Measurements from ENCODE around the gene DPY30.
"Not testable (repeated sequence)": the region's sequence is repeated elsewhere in the genome, so short reads cannot be mapped to it uniquely, and the experiment has no call there.

Gene DPY30
- total RNA-seq: 13.0 to 24.1 reads per million in 2 donors

GRCh38 chr2:32039447-32040219 lies at the start of gene DPY30:
Gene DPY30, minus strand, starts transcription at chr2:32039805. Its CDS starts 349 bp downstream, at chr2:32039456.
- DNase-seq: peak; percentile 85

GRCh38 chr2:32074134-32074506 lies 34.5 kb upstream of the DPY30 start:
- no peak for DNase-seq

- DNase-seq: no peak
Measured at GRCh38 chr2:32067549-32067948, 27.9 kb upstream of the DPY30 start.

GRCh38 chr2:32064713-32065112 lies 25.1 kb upstream of the DPY30 start:
- no peak for DNase-seq

DNA sequence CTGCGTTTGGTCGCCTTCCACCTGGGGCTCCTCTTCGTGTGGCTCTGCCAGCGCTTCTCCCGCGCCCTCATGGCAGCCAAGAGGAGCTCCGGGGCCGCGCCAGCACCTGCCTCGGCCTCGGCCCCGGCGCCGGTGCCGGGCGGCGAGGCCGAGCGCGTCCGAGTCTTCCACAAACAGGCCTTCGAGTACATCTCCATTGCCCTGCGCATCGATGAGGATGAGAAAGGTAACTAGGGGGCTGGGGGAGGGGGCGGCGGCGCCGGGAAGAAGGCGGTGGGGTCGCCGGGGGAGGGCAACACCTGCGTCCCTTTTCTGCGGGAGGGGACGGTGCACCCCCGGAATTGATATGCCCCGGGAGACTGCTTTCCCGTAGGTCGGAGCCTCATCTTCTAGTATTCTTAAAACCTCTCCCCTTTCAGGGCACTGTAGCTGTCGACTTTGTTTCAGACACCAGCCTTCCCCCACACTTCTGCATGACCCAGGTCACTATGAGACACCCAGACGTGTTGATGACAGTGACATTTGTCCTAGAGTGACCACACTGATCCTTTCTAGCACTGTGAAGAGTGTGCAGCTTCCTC lies 24.5 kb upstream of the DPY30 start:
- DNase-seq: no peak

DNA sequence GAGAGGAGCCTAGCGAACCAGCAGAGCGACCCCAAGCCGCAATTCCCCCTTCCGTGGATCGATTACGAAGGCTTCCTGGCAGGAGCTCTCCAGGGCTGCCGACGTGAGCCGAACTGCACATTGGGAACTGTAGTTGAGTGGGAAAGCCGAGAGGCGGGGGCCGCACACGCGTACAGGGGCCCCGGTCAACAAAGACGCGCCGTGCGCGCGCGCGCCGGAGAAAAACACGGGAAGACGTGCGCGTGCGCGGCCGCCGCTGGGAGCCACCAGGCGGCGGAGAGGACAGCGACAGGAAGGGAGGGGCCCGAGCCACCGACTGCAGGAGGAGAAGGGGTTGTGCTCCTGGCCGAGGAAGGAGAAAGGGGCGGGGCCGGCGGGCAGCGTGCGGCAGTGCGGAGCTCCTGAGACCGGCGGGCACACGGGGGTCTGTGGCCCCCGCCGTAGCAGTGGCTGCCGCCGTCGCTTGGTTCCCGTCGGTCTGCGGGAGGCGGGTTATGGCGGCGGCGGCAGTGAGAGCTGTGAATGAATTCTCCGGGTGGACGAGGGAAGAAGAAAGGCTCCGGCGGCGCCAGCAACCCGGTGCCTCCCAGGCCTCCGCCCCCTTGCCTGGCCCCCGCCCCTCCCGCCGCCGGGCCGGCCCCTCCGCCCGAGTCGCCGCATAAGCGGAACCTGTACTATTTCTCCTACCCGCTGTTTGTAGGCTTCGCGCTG lies 23.9 kb upstream of the DPY30 start, which contains the start of gene SPAST:
Gene SPAST, plus strand, starts transcription at position 247 of the 711 bp plus-strand sequence. Its CDS starts 276 bp downstream, at position 523.
- peak; percentile 95 for DNase-seq

GRCh38 chr2:32061973-32062861 lies 22.6 kb upstream of the DPY30 start:
- no peak for DNase-seq

DNA sequence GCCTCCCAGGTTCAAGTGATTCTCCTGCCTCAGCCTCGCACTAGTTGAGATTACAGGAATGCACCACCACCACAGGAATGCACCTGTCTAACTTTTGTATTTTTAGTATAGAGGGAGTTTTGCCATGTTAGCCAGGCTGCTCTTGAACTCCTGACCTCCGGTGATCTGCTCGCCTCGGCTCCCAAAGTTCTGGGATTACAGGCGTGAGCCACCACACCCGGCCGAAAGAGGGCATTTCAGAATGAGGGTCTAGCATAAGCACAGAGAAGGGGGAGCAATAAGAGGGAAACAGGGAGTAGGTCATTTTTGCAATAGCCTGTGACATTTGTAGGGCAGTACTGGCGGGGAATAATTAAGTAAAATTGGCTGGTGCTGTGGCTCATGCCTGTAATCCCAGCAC lies 21.8 kb upstream of the DPY30 start:
- no peak for DNase-seq

GRCh38 chr2:32060266-32060665 lies 20.7 kb upstream of the DPY30 start:
- no peak for DNase-seq

GRCh38 chr2:32058130-32058529 lies 18.5 kb upstream of the DPY30 start:
- no peak for DNase-seq

GRCh38 chr2:32054583-32054982 lies 15.0 kb upstream of the DPY30 start:
- not testable (repeated sequence) for DNase-seq

GRCh38 chr2:32051836-32052439 lies 12.3 kb upstream of the DPY30 start:
- no peak for DNase-seq

GRCh38 chr2:32043561-32043960 lies 4.0 kb upstream of the DPY30 start:
- no peak for DNase-seq

GRCh38 chr2:32034198-32034887 lies 5.3 kb downstream of the DPY30 start:
- DNase-seq: not testable (repeated sequence)

GRCh38 chr2:32018789-32019482 lies 20.7 kb downstream of the DPY30 start:
- not testable (repeated sequence) for DNase-seq

- DNase-seq: no peak
Measured at GRCh38 chr2:32012872-32013271, 26.7 kb downstream of the DPY30 start.

GRCh38 chr2:32011485-32011960 lies 28.1 kb downstream of the DPY30 start:
- no peak for DNase-seq

DNA sequence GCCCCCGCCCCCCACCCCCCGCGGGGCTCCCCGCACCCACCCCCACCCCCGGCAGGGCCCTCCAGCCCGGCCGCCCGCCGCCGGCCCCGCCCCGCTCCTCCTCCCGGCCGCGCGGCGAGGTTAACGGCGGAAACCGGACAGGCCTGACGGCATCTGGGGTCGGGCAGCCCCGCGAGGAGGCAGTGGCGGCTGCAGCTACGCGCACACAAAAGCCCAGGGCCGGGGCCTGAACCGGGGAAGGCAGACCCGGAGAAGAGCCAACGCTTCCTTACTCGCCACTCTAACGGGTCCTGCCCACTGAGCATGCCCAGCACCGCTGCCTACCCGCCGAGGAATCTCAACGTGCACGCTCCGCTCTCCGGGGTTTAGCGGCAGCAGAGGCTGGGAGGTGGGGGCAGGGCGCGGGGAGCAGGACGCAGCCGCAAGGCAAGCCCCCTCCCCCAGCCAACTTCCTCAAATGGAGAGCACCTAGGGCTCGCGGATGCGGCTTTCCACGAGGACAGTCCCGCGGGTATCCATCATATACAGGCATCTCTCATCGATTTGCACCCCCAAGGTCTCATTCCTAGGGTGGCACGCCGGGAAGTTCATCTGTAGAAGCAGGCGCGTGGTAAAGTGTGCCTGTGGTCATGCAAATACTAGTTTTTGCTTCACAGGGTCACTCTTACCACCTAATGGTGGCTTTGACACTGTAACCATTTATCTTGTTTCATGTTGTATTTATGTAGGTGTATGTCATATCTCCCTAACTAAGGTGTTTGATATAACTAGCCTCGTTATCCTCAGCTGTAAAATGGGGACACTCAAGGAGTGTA lies 28.7 kb downstream of the DPY30 start, which contains the start of gene MEMO1:
Gene MEMO1, minus strand, starts transcription at position 339 of the 815 bp plus-strand sequence. CDS start 761 bp downstream, outside the sequence.
- peak; percentile 80 for DNase-seq

DNA sequence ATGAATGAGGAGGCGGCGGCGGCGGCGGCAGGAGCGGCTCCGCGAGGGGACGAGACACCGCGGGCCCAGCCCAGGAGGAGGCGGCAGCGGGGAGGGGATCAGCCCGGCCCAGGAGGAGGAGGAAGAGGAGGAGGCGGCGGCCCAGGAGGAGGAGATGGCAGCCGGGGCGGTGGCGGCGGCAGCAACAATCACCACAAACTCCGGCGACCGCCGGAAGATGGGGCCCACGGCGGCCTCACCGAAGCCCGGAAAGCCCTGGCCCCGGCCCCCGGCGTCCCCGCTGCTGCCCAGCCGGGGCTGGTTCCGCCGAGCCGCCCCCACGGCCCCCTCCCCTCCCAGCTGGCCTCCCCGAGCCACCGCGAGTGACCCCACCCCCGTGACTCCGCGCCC lies 29.3 kb downstream of the DPY30 start:
- DNase-seq: peak; percentile 51

Measured in T-helper 9 cell (primary cell).